ENCODE data around the gene VAMP3.

Gene VAMP3

GRCh38 chr1:7754234-7754633 is 16.9 kb upstream of the VAMP3 start:
- H3K4me3 ChIP-seq (ENCODE audit: low read depth, low read length): no peak overlapping the region
- TF ChIP-seq, protein P1, sequence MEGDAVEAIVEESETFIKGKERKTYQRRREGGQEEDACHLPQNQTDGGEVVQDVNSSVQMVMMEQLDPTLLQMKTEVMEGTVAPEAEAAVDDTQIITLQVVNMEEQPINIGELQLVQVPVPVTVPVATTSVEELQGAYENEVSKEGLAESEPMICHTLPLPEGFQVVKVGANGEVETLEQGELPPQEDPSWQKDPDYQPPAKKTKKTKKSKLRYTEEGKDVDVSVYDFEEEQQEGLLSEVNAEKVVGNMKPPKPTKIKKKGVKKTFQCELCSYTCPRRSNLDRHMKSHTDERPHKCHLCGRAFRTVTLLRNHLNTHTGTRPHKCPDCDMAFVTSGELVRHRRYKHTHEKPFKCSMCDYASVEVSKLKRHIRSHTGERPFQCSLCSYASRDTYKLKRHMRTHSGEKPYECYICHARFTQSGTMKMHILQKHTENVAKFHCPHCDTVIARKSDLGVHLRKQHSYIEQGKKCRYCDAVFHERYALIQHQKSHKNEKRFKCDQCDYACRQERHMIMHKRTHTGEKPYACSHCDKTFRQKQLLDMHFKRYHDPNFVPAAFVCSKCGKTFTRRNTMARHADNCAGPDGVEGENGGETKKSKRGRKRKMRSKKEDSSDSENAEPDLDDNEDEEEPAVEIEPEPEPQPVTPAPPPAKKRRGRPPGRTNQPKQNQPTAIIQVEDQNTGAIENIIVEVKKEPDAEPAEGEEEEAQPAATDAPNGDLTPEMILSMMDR (IDR thresholded peaks at IDR 0.05; ENCODE audit: low read depth, low read length): no peak
- DNase-seq (ENCODE audit: low read depth): no peak

DNA sequence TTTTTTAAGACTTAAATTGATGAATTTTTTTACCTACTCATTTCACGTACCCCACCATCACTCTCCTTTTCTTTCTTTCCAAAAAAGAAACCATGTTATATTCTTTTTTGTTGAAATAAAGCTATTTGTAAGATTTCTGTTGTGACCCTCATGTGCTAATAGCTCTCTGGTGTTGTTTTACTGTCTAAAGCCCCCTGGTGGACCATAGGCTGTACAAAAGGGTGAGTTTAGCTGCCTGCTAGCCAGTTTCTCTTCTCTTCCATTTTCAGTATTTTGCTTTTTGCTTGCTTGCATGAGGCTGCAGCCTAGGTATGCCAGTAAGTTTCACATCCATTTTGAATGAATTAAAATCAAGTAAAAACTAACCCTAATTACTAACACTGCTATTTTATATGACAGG is 15.6 kb upstream of the VAMP3 start:
- no peak overlapping the region for H3K4me3 ChIP-seq (ENCODE audit: low read depth, low read length)
- no peak for TF ChIP-seq MAX (IDR thresholded peaks at IDR 0.05; ENCODE audit: low read depth, low read length)
- TF ChIP-seq MYC (IDR thresholded peaks at IDR 0.05; ENCODE audit: low read depth, low read length): no peak
- TF ChIP-seq POLR2A (IDR thresholded peaks at IDR 0.05; ENCODE audit: extremely low read depth, insufficient read length): no peak
- TF ChIP-seq, protein P1 (IDR thresholded peaks at IDR 0.05; ENCODE audit: low read depth, low read length): peak; percentile 51
- DNase-seq (ENCODE audit: low read depth): peak; percentile 31

DNA sequence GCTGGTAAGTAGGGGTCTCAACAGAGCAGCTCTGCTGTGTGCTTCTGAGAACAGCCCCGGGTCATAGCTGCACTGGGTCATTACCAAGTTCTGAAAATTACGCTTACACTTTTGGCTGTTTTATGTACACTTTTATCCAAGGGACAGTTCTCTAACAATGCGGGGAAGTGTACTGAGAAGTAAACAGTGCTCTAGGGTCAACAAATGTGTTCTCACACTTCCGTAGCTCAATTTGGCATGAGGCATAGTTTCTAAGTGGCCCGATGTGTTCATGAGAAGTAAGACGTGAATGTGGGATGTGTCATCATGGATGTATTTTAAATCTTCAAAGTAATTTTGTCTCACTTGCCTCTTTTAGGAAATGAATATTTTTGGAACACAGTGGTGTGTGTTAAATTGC is 10.9 kb upstream of the VAMP3 start:
- no peak for DNase-seq (ENCODE audit: low read depth)
- H3K4me3 ChIP-seq (ENCODE audit: low read depth, low read length): no peak overlapping the region
- TF ChIP-seq, protein P1 (IDR thresholded peaks at IDR 0.05; ENCODE audit: low read depth, low read length): no peak
- TF ChIP-seq POLR2A (IDR thresholded peaks at IDR 0.05; ENCODE audit: extremely low read depth, insufficient read length) (no peak), MYC (IDR thresholded peaks at IDR 0.05; ENCODE audit: low read depth, low read length) (no peak), MAX (IDR thresholded peaks at IDR 0.05; ENCODE audit: low read depth, low read length) (no peak)

- no peak for DNase-seq (ENCODE audit: low read depth)
- TF ChIP-seq POLR2A (IDR thresholded peaks at IDR 0.05; ENCODE audit: extremely low read depth, insufficient read length): no peak
- TF ChIP-seq, protein P1 (IDR thresholded peaks at IDR 0.05; ENCODE audit: low read depth, low read length): no peak
- no peak for TF ChIP-seq MYC (IDR thresholded peaks at IDR 0.05; ENCODE audit: low read depth, low read length)
- no peak for TF ChIP-seq MAX (IDR thresholded peaks at IDR 0.05; ENCODE audit: low read depth, low read length)
- no peak overlapping the region for H3K4me3 ChIP-seq (ENCODE audit: low read depth, low read length)
These were observed 10.0 kb upstream of the VAMP3 start for GRCh38 chr1:7761103-7761502.

DNA sequence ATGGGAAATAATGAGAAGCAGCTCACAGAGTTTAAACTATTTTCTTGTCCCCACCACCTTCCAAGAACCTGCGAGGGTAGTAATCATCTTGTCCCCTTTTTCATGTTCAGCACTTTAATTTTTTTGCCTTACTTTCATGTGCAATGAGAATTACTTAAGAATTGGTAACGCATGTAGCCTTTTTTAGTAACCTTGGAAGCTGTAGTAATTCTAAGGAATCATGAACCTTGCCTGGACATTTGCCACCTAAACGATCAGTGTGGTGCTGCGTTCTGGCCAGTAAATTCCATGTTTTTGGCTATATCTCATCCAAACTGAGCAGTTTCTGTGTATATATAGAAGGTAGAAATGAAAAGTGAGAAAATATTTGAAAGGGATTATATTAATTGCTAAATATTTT is 3.9 kb upstream of the VAMP3 start:
- DNase-seq (ENCODE audit: low read depth): no peak
- no peak for TF ChIP-seq MAX (IDR thresholded peaks at IDR 0.05; ENCODE audit: low read depth, low read length)
- TF ChIP-seq POLR2A (IDR thresholded peaks at IDR 0.05; ENCODE audit: extremely low read depth, insufficient read length): no peak
- TF ChIP-seq, protein P1 (IDR thresholded peaks at IDR 0.05; ENCODE audit: low read depth, low read length): no peak
- no peak for TF ChIP-seq MYC (IDR thresholded peaks at IDR 0.05; ENCODE audit: low read depth, low read length)
- H3K4me3 ChIP-seq (ENCODE audit: low read depth, low read length): no peak overlapping the region

DNA sequence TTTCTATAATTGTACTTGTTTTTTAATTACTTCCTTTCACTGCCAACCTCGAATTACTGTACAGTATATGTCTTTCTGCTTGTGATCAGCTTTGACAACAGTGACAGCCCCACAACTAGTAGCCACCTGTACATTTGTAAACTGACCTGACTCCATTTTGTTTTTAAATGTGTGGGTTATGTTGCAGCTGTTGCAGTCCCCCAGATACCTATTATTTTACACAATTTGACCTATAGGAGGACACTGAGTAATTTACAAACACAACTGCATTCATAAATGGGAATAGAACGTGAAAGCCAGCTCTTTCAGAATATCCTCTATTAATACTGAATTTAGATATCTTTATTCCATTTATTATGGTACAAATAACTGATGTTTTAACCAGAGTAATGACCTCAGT is 2.5 kb upstream of the VAMP3 start:
- no peak for TF ChIP-seq MAX (IDR thresholded peaks at IDR 0.05; ENCODE audit: low read depth, low read length)
- TF ChIP-seq, protein P1 (IDR thresholded peaks at IDR 0.05; ENCODE audit: low read depth, low read length): no peak
- no peak for TF ChIP-seq MYC (IDR thresholded peaks at IDR 0.05; ENCODE audit: low read depth, low read length)
- no peak for TF ChIP-seq POLR2A (IDR thresholded peaks at IDR 0.05; ENCODE audit: extremely low read depth, insufficient read length)
- no peak overlapping the region for H3K4me3 ChIP-seq (ENCODE audit: low read depth, low read length)
- no peak for DNase-seq (ENCODE audit: low read depth)
